ENCODE measurements around the gene CTR9.

DNA sequence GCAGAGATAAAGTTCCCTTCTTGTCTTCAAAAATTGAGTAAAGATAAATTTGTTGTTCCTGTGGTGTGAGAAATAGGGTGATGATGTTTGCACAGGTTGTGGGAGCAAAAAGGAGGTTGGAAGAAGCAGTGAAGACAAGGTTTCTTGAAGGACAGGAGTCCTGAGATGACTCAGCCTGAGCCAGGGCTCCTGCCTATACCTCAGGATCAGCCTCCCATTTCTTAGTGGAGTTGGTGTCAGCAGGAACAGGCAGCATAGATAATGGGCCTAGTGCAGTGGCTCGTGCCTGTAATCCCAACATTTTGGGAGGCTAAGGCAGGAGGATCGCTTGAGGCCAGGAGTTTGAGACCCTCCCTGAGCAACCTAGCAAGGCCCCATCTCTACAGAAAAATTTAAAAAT, 29.0 kb downstream of the CTR9 start:
- TF ChIP-seq, protein P1, sequence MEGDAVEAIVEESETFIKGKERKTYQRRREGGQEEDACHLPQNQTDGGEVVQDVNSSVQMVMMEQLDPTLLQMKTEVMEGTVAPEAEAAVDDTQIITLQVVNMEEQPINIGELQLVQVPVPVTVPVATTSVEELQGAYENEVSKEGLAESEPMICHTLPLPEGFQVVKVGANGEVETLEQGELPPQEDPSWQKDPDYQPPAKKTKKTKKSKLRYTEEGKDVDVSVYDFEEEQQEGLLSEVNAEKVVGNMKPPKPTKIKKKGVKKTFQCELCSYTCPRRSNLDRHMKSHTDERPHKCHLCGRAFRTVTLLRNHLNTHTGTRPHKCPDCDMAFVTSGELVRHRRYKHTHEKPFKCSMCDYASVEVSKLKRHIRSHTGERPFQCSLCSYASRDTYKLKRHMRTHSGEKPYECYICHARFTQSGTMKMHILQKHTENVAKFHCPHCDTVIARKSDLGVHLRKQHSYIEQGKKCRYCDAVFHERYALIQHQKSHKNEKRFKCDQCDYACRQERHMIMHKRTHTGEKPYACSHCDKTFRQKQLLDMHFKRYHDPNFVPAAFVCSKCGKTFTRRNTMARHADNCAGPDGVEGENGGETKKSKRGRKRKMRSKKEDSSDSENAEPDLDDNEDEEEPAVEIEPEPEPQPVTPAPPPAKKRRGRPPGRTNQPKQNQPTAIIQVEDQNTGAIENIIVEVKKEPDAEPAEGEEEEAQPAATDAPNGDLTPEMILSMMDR (IDR thresholded peaks at IDR 0.05; ENCODE audit: low read depth, low read length) = no peak
- TF ChIP-seq EZH2phosphoT487 (IDR thresholded peaks at IDR 0.05; ENCODE audit: low read depth) = no peak

Measured in OCI-LY3 (cell line).